SU-DHL-6 (cell line): ENCODE results near the gene RESP18.

ENCODE experiments used
- H2AFZ ChIP-seq: fragments of 200-600 bp; sonication (generic); 2 replicates; pipeline ENCODE4 v1.6.1; 2014; ENCODE audit warnings: low read depth, mild to moderate bottlenecking, moderate library complexity, mixed read lengths, antibody characterized with exemption, low read length; ENCODE audit not compliant: severe bottlenecking
- H3F3A ChIP-seq: fragments of 200-600 bp; shearing (Covaris generic); 2 replicates; pipeline ENCODE4 v1.6.0; 2016; ENCODE audit warnings: antibody characterized with exemption, mild to moderate bottlenecking; ENCODE audit not compliant: insufficient read depth
- H3K27ac ChIP-seq: fragments of 200-600 bp; sonication (generic); 2 replicates; pipeline ENCODE4 v1.5.1; 2016; ENCODE audit warnings: low read depth, mild to moderate bottlenecking, low read length, moderate library complexity, mixed read lengths
- H3K27me3 ChIP-seq: fragments of 200-600 bp; sonication (generic), shearing (Covaris generic); 2 replicates; pipeline ENCODE4 v1.6.0; 2014; ENCODE audit warnings: mild to moderate bottlenecking, low read length
- H3K36me3 ChIP-seq: fragments of 200-600 bp; sonication (generic); 2 replicates; pipeline ENCODE4 v1.6.1; 2014; ENCODE audit warnings: mild to moderate bottlenecking, low read length, mixed read lengths
- H3K4me2 ChIP-seq: fragments of 300-600, 200-600 bp; shearing (Covaris generic), sonication (generic); 2 replicates; pipeline ENCODE4 v1.6.0; 2014; ENCODE audit warnings: low read length, low read depth, mild to moderate bottlenecking; ENCODE audit not compliant: poor library complexity, severe bottlenecking
- H3K4me3 ChIP-seq: fragments of 200-600 bp; sonication (generic); 2 replicates; pipeline ENCODE4 v1.5.1; 2014; ENCODE audit warnings: antibody characterized with exemption, low read length, mild to moderate bottlenecking, mixed read lengths; ENCODE audit not compliant: insufficient read depth, poor library complexity, severe bottlenecking
- H3K79me2 ChIP-seq: fragments of 200-600 bp; sonication (generic); 2 replicates; pipeline ENCODE4 v1.6.1; 2014; ENCODE audit warnings: mild to moderate bottlenecking, low read length, moderate library complexity; ENCODE audit not compliant: insufficient read depth
- H3K9ac ChIP-seq: fragments of 200-600 bp; sonication (generic); 2 replicates; pipeline ENCODE4 v1.7.0; 2014; ENCODE audit warnings: mild to moderate bottlenecking, low read length
- H3K9me2 ChIP-seq: fragments of 200-600 bp; sonication (generic); replicated peaks from 2 replicates; pipeline ENCODE4 v1.6.1; 2014; ENCODE audit warnings: low read length; ENCODE audit not compliant: insufficient read depth
- H3K9me3 ChIP-seq: fragments of 200-600 bp; sonication (generic); 2 replicates; pipeline ENCODE4 v1.6.1; 2014; ENCODE audit warnings: low read length, mixed read lengths; ENCODE audit not compliant: insufficient read depth
- H4K20me1 ChIP-seq: fragments of 200-600 bp; sonication (generic); 2 replicates; pipeline ENCODE4 v1.6.1; 2014; ENCODE audit warnings: low read depth, mild to moderate bottlenecking, antibody characterized with exemption, low read length, moderate library complexity, mixed read lengths
- CTCF ChIP-seq: fragments of 200-600 bp; sonication (generic); IDR thresholded peaks from one replicate; pipeline ENCODE4 v1.5.1; 2017; ENCODE audit warnings: antibody characterized with exemption, mild to moderate bottlenecking, low read length, moderate library complexity; ENCODE audit not compliant: insufficient read depth, poor library complexity, severe bottlenecking
- EZH2phosphoT487 ChIP-seq: fragments of 200-600 bp; sonication (generic), shearing (Covaris generic); conservative IDR thresholded peaks from 2 replicates; pipeline ENCODE4 v1.6.1; 2018; ENCODE audit warnings: mild to moderate bottlenecking, antibody characterized with exemption, low read length, moderate library complexity, mixed read lengths

RESP18 gene

GRCh38 chr2:219290381-219291171, 42.0 kb downstream of the RESP18 start:
- TF ChIP-seq CTCF (no peak), EZH2phosphoT487 (no peak)
- H3K4me2 ChIP-seq = no peak overlapping the region
- H3K27me3 ChIP-seq = no peaks in the 10 kb centered on the region
- no peaks in the 10 kb centered on the region for H3K79me2 ChIP-seq
- no peak overlapping the region for H3K4me3 ChIP-seq
- H3K36me3 ChIP-seq = no peaks in the 10 kb centered on the region
- no peak overlapping the region for H2AFZ ChIP-seq
- H3F3A ChIP-seq = no peaks in the 10 kb centered on the region
- H3K9ac ChIP-seq = no peak overlapping the region
- no peaks in the 10 kb centered on the region for H3K9me3 ChIP-seq
- H4K20me1 ChIP-seq = no peaks in the 10 kb centered on the region
- no peaks in the 10 kb centered on the region for H3K9me2 ChIP-seq
- no peak overlapping the region for H3K27ac ChIP-seq

DNA sequence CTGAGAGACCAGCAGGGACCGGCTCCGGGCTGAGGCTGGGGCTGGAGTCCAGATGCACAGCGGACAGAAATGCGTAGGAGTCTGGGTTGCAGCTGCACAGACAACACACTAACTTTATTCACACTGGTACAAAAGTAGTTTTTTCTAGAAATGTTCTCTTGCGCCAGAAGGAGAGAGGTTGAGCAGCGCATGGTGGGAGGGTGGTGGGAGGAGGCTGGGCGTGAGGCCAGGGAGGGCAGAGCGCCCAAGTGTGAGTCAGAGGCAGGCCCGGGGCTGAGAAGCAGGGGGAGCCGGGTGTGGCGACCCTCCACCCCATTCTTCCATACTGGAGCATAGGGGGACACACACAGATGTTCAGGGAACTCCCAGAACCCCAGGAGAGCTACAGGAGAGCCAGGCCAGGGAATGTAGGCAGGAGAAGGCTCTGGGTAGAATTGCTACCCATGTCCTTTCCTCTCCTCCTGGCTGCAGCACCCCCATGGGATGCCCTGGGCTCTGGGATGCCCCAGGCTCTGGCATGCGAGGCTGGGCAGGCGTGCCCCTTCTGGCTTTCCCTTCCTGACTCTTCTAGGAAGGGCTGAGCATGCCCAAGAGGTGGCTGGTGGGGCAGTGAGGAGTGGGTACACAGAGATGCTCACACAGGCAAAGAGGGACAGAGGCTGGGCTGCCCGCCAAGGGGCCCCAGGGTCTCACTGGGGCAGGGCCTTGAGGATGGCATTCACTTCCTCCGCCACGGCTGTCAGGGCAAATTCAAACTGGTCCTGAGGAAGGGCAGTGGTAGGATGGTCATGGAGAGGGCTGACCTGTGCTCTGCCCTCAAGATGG, 42.8 kb downstream of the RESP18 start:
- Histone ChIP-seq H3K27me3 (no peaks in the 10 kb centered on the region), H3K9me3 (no peaks in the 10 kb centered on the region), H3K27ac (no peak overlapping the region), H3K9ac (no peak overlapping the region), H4K20me1 (no peaks in the 10 kb centered on the region), H3F3A (no peaks in the 10 kb centered on the region), H3K9me2 (no peaks in the 10 kb centered on the region), H2AFZ (no peak overlapping the region), H3K4me2 (no peak overlapping the region), H3K4me3 (no peak overlapping the region), H3K36me3 (no peaks in the 10 kb centered on the region), H3K79me2 (no peaks in the 10 kb centered on the region)
- TF ChIP-seq CTCF (no peak), EZH2phosphoT487 (no peak)

GRCh38 chr2:219289195-219289536, 43.4 kb downstream of the RESP18 start:
- no peak overlapping the region for H3K4me3 ChIP-seq
- H3K4me2 ChIP-seq = no peak overlapping the region
- no peak overlapping the region for H3K27ac ChIP-seq
- TF ChIP-seq CTCF (no peak), EZH2phosphoT487 (no peak)
- no peaks in the 10 kb centered on the region for H3K9me2 ChIP-seq
- no peaks in the 10 kb centered on the region for H3K9me3 ChIP-seq
- H3K36me3 ChIP-seq = no peaks in the 10 kb centered on the region
- no peaks in the 10 kb centered on the region for H4K20me1 ChIP-seq
- no peak overlapping the region for H3K9ac ChIP-seq
- no peaks in the 10 kb centered on the region for H3F3A ChIP-seq
- no peak overlapping the region for H2AFZ ChIP-seq
- no peaks in the 10 kb centered on the region for H3K27me3 ChIP-seq
- H3K79me2 ChIP-seq = no peaks in the 10 kb centered on the region
